GM23248 (cell line): ENCODE measurements around the gene ETDB. TPM values are rescaled to one million over a fixed set of nuclear protein-coding genes. Genes with fewer than 3 reads are reported as not detected.

Source experiments
- DNase-seq: peaks from one replicate; pipeline ENCODE4 v3.0.0-alpha.2; 2015
- H2AFZ ChIP-seq: fragments of 200-600 bp; sonication (generic); 2 replicates; pipeline ENCODE4 v1.6.1; 2016; ENCODE audit warnings: antibody characterized with exemption
- H3F3A ChIP-seq: fragments of 200-600 bp; sonication (generic); 2 replicates; pipeline ENCODE4 v1.6.1; 2016; ENCODE audit warnings: mild to moderate bottlenecking, antibody characterized with exemption, mixed run types; ENCODE audit not compliant: insufficient read depth
- H3K27ac ChIP-seq: fragments of 200-600 bp; sonication (generic); 2 replicates; pipeline ENCODE4 v1.5.1; 2016; ENCODE audit warnings: mild to moderate bottlenecking
- H3K27me3 ChIP-seq: fragments of 200-600 bp; sonication (generic); replicated peaks from 2 replicates; pipeline ENCODE4 v1.6.1; 2016; ENCODE audit warnings: mild to moderate bottlenecking; ENCODE audit not compliant: insufficient read depth
- H3K36me3 ChIP-seq: fragments of 200-600 bp; sonication (generic); 2 replicates; pipeline ENCODE4 v1.6.1; 2016; ENCODE audit warnings: low read depth, mild to moderate bottlenecking
- H3K4me1 ChIP-seq: fragments of 200-600 bp; sonication (generic); 2 replicates; pipeline ENCODE4 v1.6.1; 2016; ENCODE audit warnings: mild to moderate bottlenecking; ENCODE audit not compliant: insufficient read depth
- H3K4me2 ChIP-seq: fragments of 200-600 bp; sonication (generic); one replicate; pipeline ENCODE4 v1.6.1; 2016; ENCODE audit warnings: mild to moderate bottlenecking; ENCODE audit not compliant: unreplicated experiment
- H3K4me3 ChIP-seq: fragments of 200-600 bp; sonication (generic); 2 replicates; pipeline ENCODE4 v1.5.1; 2016; ENCODE audit warnings: mild to moderate bottlenecking
- H3K79me2 ChIP-seq: fragments of 200-600 bp; sonication (generic); 2 replicates; pipeline ENCODE4 v1.6.1; 2016; ENCODE audit warnings: mild to moderate bottlenecking; ENCODE audit not compliant: insufficient read depth
- H3K9ac ChIP-seq: fragments of 200-600 bp; sonication (generic); 2 replicates; pipeline ENCODE4 v1.6.1; 2016; ENCODE audit warnings: mild to moderate bottlenecking
- H3K9me2 ChIP-seq: fragments of 200-600 bp; sonication (generic); 2 replicates; pipeline ENCODE4 v1.6.1; 2016; ENCODE audit warnings: mixed run types, mild to moderate bottlenecking, moderate library complexity; ENCODE audit not compliant: insufficient read depth
- H3K9me3 ChIP-seq: fragments of 200-600 bp; sonication (generic); one replicate; pipeline ENCODE4 v1.6.1; 2017; ENCODE audit warnings: low read depth
- H4K20me1 ChIP-seq: fragments of 200-600 bp; sonication (generic); 2 replicates; pipeline ENCODE4 v1.6.0; 2016; ENCODE audit not compliant: insufficient read depth
- EZH2 ChIP-seq: fragments of 200-600 bp; sonication (generic); IDR thresholded peaks from 2 replicates; pipeline ENCODE4 v1.6.1; 2018; ENCODE audit warnings: antibody characterized with exemption, mild to moderate bottlenecking; ENCODE audit not compliant: insufficient read depth, poor library complexity, severe bottlenecking
- EZH2phosphoT487 ChIP-seq: fragments of 200-600 bp; sonication (generic); IDR thresholded peaks from 2 replicates; pipeline ENCODE4 v1.6.1; 2018; ENCODE audit warnings: antibody characterized with exemption, moderate library complexity, mild to moderate bottlenecking, low read depth; ENCODE audit not compliant: insufficient read depth
- WGBS, 2 experiments: methylation state at CpG; one replicate each; pipeline ENCODE4 v1.1.6; 2015 to 2017; ENCODE audit warnings: low lambda C conversion rate in 2 of 2, low coverage in 1 of 2; ENCODE audit errors: missing lambda C conversion rate in 2 of 2; 5-methylcytosine and 5-hydroxymethylcytosine counted together
- in situ Hi-C: fragments of 300-500 bp; cut with MboI; formaldehyde crosslinking; loops from 2 replicates; pipeline ENCODE4 v1.15.0; 2020
- polyA plus RNA-seq: library from polyadenylated mRNA; unstranded; fragments of >200 nt; fragmentation: Nextera tagmentation; extraction: Ambion mirVana; gene quantifications from 2 replicates; pipeline ENCODE4 v1.2.1, GENCODE V29; 2016
- total RNA-seq: library from RNA; depleted of rRNA; stranded (reverse); fragments of >200 nt; shearing (Covaris generic); gene quantifications from 2 replicates; pipeline ENCODE4 v1.2.3, GENCODE V29; 2014; rRNA removed

ETDB gene
- total and polyA plus RNA-seq, 2 experiments from 2014 or later: not detected

DNA sequence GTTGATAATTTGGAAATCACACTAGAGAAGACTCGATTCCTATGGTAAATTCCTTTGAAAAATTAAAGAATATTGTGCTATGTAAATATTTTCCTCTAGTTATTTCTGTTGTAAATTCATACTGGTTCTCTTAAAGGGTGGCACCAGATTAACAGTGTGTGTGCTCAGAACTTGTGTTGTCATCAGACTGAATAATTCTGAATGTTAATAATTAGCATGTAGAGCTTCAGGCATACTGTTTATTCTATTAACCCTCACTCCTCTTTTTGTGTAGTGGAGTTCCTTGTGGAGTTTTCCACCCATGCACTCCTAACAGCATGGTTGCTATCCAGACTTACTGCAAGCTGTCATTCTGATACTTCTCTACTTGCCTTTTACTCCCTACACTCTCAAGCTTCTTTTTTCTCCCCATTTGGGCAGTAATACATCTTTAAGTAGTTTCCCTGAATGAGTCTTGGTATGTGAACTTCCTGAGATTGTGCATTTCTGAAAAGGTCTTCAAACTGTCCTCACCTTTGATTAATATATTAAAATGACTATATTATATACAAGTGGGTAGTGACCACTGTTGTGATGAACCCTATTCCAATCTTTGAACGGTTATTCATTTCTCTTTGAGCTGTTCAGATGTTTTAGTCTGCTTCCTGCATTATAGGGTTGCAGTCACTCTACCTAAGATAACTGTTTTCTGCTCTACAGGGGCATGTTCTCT, 38.5 kb downstream of the ETDB start:
- Histone ChIP-seq H3K4me1 (no peaks in the 10 kb centered on the region), H3K36me3 (no peaks in the 10 kb centered on the region), H3K4me2 (no peak overlapping the region), H3K9me2 (no peaks in the 10 kb centered on the region), H3K27me3 (no peaks in the 10 kb centered on the region), H3K4me3 (no peak overlapping the region), H2AFZ (no peak overlapping the region), H3F3A (no peaks in the 10 kb centered on the region), H3K9ac (no peak overlapping the region), H4K20me1 (no peaks in the 10 kb centered on the region), H3K27ac (no peak overlapping the region), H3K79me2 (no peaks in the 10 kb centered on the region), H3K9me3 (no peaks in the 10 kb centered on the region)
- TF ChIP-seq EZH2 (no peak), EZH2phosphoT487 (no peak)
- no peak for DNase-seq
- 0 to 5% methylated on average over 2 of the region's 2 CpGs for WGBS, 2 experiments
- in situ Hi-C loops: no loop called here

Other genes with a start within 250 kb of the ETDB start
- 12.6 and 23.5 TPM in 2 replicates for gene MOSPD1, start 205.3 kb downstream of the ETDB start, total RNA-seq
- 23.3 and 24.8 TPM in 2 replicates for gene MOSPD1, start 205.3 kb downstream of the ETDB start, polyA plus RNA-seq
- 2.9 and 3.8 TPM in 2 replicates for gene SMIM10, start 129.5 kb downstream of the ETDB start, total RNA-seq
- 6.7 and 7.1 TPM in 2 replicates for gene SMIM10, start 129.5 kb downstream of the ETDB start, polyA plus RNA-seq
- gene RTL8B, start 98.0 kb downstream of the ETDB start, total RNA-seq: 8.6 and 14.3 TPM in 2 replicates
- 44.6 TPM in 2 replicates for gene RTL8B, start 98.0 kb downstream of the ETDB start, polyA plus RNA-seq
- gene RTL8C, start 88.2 kb downstream of the ETDB start, total RNA-seq: 102 and 141 TPM in 2 replicates
- gene RTL8C, start 88.2 kb downstream of the ETDB start, polyA plus RNA-seq: 486 and 491 TPM in 2 replicates
- gene RTL8A, start 68.4 kb downstream of the ETDB start, total RNA-seq: 19.3 and 23.0 TPM in 2 replicates
- 168 and 179 TPM in 2 replicates for gene RTL8A, start 68.4 kb downstream of the ETDB start, polyA plus RNA-seq
- 0.25 TPM in 1 of 2 replicates, not detected in the other for gene SMIM10L2B, start 21.8 kb downstream of the ETDB start, total RNA-seq
- gene SMIM10L2B, start 21.8 kb downstream of the ETDB start, polyA plus RNA-seq: 0.09 and 0.15 TPM in 2 replicates
- not detected in 2 replicates for gene CT55, start 50.9 kb upstream of the ETDB start, total RNA-seq
- not detected in 2 replicates for gene CT55, start 50.9 kb upstream of the ETDB start, polyA plus RNA-seq
- gene ETDA, start 131.5 kb upstream of the ETDB start, total RNA-seq: not detected in 2 replicates
- not detected in 2 replicates for gene ETDA, start 131.5 kb upstream of the ETDB start, polyA plus RNA-seq
- not detected in 2 replicates for gene ETDC, start 189.0 kb upstream of the ETDB start, total RNA-seq
- not detected in 2 replicates for gene ETDC, start 189.0 kb upstream of the ETDB start, polyA plus RNA-seq
- gene ZNF75D, start 223.6 kb upstream of the ETDB start, total RNA-seq: 3.9 and 5.5 TPM in 2 replicates
- 2.7 and 3.5 TPM in 2 replicates for gene ZNF75D, start 223.6 kb upstream of the ETDB start, polyA plus RNA-seq
- gene ZNF449, start 224.3 kb upstream of the ETDB start, total RNA-seq: 9.6 and 9.8 TPM in 2 replicates
- gene ZNF449, start 224.3 kb upstream of the ETDB start, polyA plus RNA-seq: 6.2 and 6.8 TPM in 2 replicates